Kidney epithelial cell (primary cell): ENCODE results near the gene GAS2L1. TPM values are rescaled to one million over a fixed set of nuclear protein-coding genes. Genes with fewer than 3 reads are reported as not detected.

Experiments used
- DNase-seq: peaks from one replicate; pipeline ENCODE4 v3.0.0-alpha.2; 2010; ENCODE audit warnings: low read depth
- H3K27me3 ChIP-seq: 2 replicates; pipeline ENCODE4 v1.6.0; 2011; ENCODE audit warnings: low read length; ENCODE audit not compliant: control insufficient read depth, insufficient read depth
- H3K36me3 ChIP-seq: 2 replicates; pipeline ENCODE4 v1.5.1; 2011; ENCODE audit warnings: low read length; ENCODE audit not compliant: control insufficient read depth, insufficient read depth
- H3K4me3 ChIP-seq: 2 replicates; pipeline ENCODE4 v1.5.1; 2011; ENCODE audit warnings: low read depth, mild to moderate bottlenecking, control low read depth, low read length
- CTCF ChIP-seq: IDR thresholded peaks from 2 replicates; pipeline ENCODE4 v1.5.1; 2011; ENCODE audit warnings: mild to moderate bottlenecking, moderate library complexity, low read length, control low read depth, inconsistent platforms; ENCODE audit not compliant: insufficient read depth, poor library complexity, severe bottlenecking
- total RNA-seq: library from RNA; depleted of rRNA; stranded (reverse); fragments of >200 nt; gene quantifications from 2 replicates; pipeline ENCODE4 v1.2.3, GENCODE V29; 2015

The GAS2L1 gene
- total RNA-seq, 1 donor from 2014 or later = 8.9 TPM

- no peak for DNase-seq
- H3K27me3 ChIP-seq = no peaks in the 10 kb centered on the region
- peaks cover 3% of the 10 kb centered on the region for H3K36me3 ChIP-seq
- no peak overlapping the region for H3K4me3 ChIP-seq
- TF ChIP-seq CTCF = no peak
Measured at GRCh38 chr22:29332886-29333496, 26.5 kb downstream of the GAS2L1 start.

GRCh38 chr22:29334148-29334547 is 27.7 kb downstream of the GAS2L1 start:
- peaks cover 3% of the 10 kb centered on the region for H3K36me3 ChIP-seq

GRCh38 chr22:29334696-29335344 is 28.4 kb downstream of the GAS2L1 start:
- no peak for DNase-seq
- H3K4me3 ChIP-seq = no peak overlapping the region
- no peaks in the 10 kb centered on the region for H3K27me3 ChIP-seq
- no peak for TF ChIP-seq CTCF
- peaks cover 5% of the 10 kb centered on the region for H3K36me3 ChIP-seq

More at GRCh38 chr22:29334148-29334547, 27.7 kb downstream of the GAS2L1 start:
- TF ChIP-seq CTCF = no peak
- H3K4me3 ChIP-seq = no peak overlapping the region
- H3K27me3 ChIP-seq = no peaks in the 10 kb centered on the region
- no peak for DNase-seq

- no peak for DNase-seq
- no peak for TF ChIP-seq CTCF
- no peak overlapping the region for H3K4me3 ChIP-seq
- no peaks in the 10 kb centered on the region for H3K27me3 ChIP-seq
- H3K36me3 ChIP-seq = peaks cover 5% of the 10 kb centered on the region
Measured at GRCh38 chr22:29335656-29336055, 29.2 kb downstream of the GAS2L1 start.

- TF ChIP-seq CTCF = no peak
- peaks cover 8% of the 10 kb centered on the region for H3K36me3 ChIP-seq
Measured at GRCh38 chr22:29336751-29337490, 30.5 kb downstream of the GAS2L1 start.

More at GRCh38 chr22:29336751-29337490, 30.5 kb downstream of the GAS2L1 start:
- Histone ChIP-seq H3K27me3 (no peaks in the 10 kb centered on the region), H3K4me3 (no peak overlapping the region)
- no peak for DNase-seq
